ENCODE measurements around the gene CNIH2. TPM values are rescaled to one million over a fixed set of nuclear protein-coding genes. Genes with fewer than 3 reads are reported as not detected.

Gene CNIH2
- total RNA-seq, 2 donors from 2014 or later: 3.6 TPM; not detected in 1

DNA sequence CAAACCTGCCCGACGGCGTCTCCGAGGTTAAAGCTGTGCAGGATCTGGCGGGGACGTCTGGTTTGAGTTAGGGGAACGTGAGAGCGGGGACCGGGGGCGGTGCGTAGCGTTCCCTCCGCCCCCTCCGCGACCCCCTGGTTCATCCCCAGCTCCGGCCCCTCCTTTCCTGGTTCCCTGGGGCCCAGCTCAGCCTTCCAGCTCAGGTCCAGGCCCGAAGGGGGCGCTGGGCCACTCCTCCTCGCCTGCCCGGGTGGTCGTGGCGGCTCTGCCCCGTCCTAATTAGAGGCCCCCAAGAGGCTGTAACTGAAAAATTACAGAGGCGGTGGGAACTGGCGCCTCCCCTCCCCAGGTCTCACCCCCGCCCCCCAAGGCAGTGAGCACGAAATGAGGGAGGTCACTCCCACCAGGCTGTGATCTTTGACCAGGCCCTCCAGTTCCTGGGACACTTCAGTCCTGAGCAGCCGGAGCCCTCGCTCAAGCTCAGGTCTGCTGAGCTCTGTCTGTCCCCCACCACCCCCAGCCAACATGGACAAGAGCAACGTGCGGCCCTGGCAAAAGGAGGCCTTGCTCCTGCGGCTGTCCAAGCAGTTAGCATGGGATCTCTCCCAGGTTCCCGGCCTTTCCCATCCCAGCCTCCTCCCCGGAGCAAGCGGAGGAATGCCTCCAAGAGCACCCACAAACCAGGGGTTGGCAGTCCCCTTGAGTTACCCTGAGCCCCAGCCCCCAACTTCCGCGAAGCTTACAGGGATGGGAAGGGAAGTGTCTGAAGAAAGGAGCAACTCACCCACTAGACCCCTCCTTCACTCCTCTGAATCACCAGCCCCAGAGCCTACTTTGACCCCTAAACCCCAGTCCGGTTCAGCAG, 35.6 kb downstream of the CNIH2 start:
- Histone ChIP-seq H3K9me3 (no peaks in the 10 kb centered on the region), H3K27ac (peak overlapping the region; percentile 82 to 87), H3K4me1 (replicated peaks) (no peaks in the 10 kb centered on the region), H3K36me3 (no peaks in the 10 kb centered on the region), H3K27me3 (replicated peaks; ENCODE audit: insufficient read depth) (no peaks in the 10 kb centered on the region), H3K4me3 (peak overlapping the region; percentile 34 to 43)
- TF ChIP-seq POLR2A (IDR thresholded peaks at IDR 0.05): no peak
- TF ChIP-seq, protein P1, sequence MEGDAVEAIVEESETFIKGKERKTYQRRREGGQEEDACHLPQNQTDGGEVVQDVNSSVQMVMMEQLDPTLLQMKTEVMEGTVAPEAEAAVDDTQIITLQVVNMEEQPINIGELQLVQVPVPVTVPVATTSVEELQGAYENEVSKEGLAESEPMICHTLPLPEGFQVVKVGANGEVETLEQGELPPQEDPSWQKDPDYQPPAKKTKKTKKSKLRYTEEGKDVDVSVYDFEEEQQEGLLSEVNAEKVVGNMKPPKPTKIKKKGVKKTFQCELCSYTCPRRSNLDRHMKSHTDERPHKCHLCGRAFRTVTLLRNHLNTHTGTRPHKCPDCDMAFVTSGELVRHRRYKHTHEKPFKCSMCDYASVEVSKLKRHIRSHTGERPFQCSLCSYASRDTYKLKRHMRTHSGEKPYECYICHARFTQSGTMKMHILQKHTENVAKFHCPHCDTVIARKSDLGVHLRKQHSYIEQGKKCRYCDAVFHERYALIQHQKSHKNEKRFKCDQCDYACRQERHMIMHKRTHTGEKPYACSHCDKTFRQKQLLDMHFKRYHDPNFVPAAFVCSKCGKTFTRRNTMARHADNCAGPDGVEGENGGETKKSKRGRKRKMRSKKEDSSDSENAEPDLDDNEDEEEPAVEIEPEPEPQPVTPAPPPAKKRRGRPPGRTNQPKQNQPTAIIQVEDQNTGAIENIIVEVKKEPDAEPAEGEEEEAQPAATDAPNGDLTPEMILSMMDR (IDR thresholded peaks at IDR 0.05): no peak
- no peak for TF ChIP-seq POLR2AphosphoS5 (IDR thresholded peaks at IDR 0.05)
- WGBS: 33% methylated on average over 37 of the region's 38 CpGs
- no peak for DNase-seq (ENCODE audit: low spot score)
- intact Hi-C loops (cut with DNase I): loop anchor here (2.0 kb wide), 1 partner anchor 15 kb away; no protein-coding TSS in a partner anchor

DNA sequence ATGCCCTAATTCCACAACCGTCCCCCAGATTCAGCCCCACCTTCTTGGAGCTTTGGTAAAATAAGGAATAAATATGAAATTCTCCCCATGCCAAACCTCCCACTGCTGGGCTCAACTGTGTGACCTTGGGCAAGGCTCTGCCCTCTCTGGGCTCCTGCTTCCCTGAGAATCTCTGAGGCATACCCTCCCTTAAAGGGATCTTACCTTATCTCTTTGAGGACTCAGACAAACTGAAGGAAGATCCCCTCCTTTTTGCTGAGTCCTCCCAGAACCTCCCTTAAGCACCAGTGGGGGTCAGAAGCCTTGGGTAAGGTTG, 36.2 kb downstream of the CNIH2 start:
- Histone ChIP-seq H3K36me3 (no peaks in the 10 kb centered on the region), H3K27ac (peak overlapping the region; percentile 82 to 87), H3K4me3 (no peak overlapping the region), H3K9me3 (no peaks in the 10 kb centered on the region), H3K27me3 (replicated peaks; ENCODE audit: insufficient read depth) (no peaks in the 10 kb centered on the region), H3K4me1 (replicated peaks) (no peaks in the 10 kb centered on the region)
- TF ChIP-seq, protein P1 (IDR thresholded peaks at IDR 0.05): no peak
- TF ChIP-seq POLR2A (IDR thresholded peaks at IDR 0.05): no peak
- no peak for TF ChIP-seq POLR2AphosphoS5 (IDR thresholded peaks at IDR 0.05)
- WGBS: 72% methylated on average over 1 of the region's 1 CpG
- no peak for DNase-seq (ENCODE audit: low spot score)
- intact Hi-C loops (cut with DNase I): no loop called here

DNA sequence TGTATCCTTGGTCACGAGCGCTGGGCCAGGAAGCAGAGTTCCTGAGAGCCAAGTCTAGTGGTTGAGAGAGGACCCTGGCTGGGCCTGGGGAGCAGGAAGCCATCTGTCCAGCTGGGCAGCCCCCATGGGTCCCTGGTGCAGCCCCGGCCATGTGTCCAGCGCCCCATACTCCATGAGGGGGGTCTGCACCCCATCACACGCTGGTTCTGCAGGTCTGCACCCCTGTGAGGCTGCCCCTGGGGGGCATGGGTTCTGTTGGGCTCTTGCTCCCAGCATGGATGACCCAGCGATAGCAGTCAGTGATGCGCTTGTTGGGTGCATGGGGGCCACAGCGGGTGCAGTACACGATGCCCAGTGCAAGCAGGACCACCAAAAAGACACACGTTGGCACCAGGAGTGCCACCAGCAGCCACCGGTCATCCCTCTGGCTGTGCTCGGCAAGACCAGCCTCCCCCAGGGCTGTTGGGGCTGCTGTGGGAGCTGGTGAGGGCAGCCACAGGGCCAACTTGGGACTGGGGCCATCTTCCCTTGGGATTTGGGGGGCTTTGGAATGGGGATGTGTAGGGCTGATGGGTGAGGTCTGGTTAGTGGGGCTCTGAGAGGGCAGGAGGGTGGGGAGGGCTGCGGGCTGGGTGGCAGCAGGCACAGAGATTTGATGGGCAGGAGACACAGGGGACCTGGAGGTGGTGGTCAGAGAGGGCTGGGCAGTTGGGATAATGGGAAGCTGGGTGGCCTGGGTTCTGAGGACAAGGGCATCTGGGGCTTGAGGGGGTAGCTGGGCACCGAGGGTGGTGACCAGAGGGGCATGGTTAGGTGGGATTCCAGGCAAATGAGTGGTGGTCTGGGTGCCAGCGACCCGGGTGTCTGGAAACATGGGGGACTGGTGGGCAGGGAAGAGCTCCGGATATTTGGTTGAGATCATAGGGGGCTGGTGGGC, 36.9 kb downstream of the CNIH2 start:
- no peaks in the 10 kb centered on the region for H3K36me3 ChIP-seq
- no peaks in the 10 kb centered on the region for H3K9me3 ChIP-seq
- DNase-seq (ENCODE audit: low spot score): no peak
- intact Hi-C loops (cut with DNase I): no loop called here
- TF ChIP-seq POLR2AphosphoS5 (IDR thresholded peaks at IDR 0.05) (no peak), POLR2A (IDR thresholded peaks at IDR 0.05) (no peak)
- TF ChIP-seq, protein P1 (IDR thresholded peaks at IDR 0.05): no peak
- no peak overlapping the region for H3K4me3 ChIP-seq
- 83% methylated on average over 17 of the region's 17 CpGs for WGBS
- peak overlapping the region in 1 of 2 donors; percentile 82 for H3K27ac ChIP-seq
- H3K4me1 ChIP-seq (replicated peaks): no peaks in the 10 kb centered on the region
- H3K27me3 ChIP-seq (replicated peaks; ENCODE audit: insufficient read depth): no peaks in the 10 kb centered on the region

DNA sequence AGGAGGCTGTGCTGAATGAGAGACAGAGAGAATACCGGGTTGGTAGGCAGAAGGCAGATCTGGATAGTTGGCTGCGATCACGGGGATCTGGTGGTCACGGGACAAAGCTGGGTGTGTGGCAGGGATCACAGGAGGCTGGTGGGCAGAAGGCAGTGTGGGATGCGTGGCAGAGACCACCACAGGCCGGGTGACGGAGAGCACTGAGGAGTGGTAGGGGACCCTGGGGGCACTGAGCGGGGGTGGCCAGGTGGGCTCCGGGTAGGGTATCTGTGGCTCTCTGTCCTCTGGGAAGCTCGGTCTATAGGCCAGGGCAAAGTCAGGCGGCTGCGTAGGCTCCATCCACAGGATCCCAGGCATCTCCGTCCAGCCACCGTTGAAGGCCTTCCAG, 37.5 kb downstream of the CNIH2 start:
- Histone ChIP-seq H3K27ac (peak overlapping the region; percentile 77 to 78), H3K27me3 (replicated peaks; ENCODE audit: insufficient read depth) (no peaks in the 10 kb centered on the region), H3K4me1 (replicated peaks) (no peaks in the 10 kb centered on the region), H3K4me3 (peak overlapping the region; percentile 32 to 33), H3K9me3 (no peaks in the 10 kb centered on the region), H3K36me3 (no peaks in the 10 kb centered on the region)
- intact Hi-C loops (cut with DNase I): no loop called here
- TF ChIP-seq POLR2A (IDR thresholded peaks at IDR 0.05) (no peak), POLR2AphosphoS5 (IDR thresholded peaks at IDR 0.05) (no peak)
- TF ChIP-seq, protein P1 (IDR thresholded peaks at IDR 0.05): no peak
- 84% methylated on average over 14 of the region's 14 CpGs for WGBS
- DNase-seq (ENCODE audit: low spot score): no peak

Measured in prostate gland (tissue), 2 donors.